ENCODE results near the gene RPL18.
A peak's percentile ranks its signal among the peaks of the same experiment; 100 is the strongest.

The RPL18 gene

GRCh38 chr19:48665786-48666185, 46.8 kb upstream of the RPL18 start:
- TF ChIP-seq CTCF (IDR thresholded peaks at IDR 0.05; ENCODE audit: borderline replicate concordance, extremely low read depth, low read length, poor library complexity, severe bottlenecking): no peak
- TF ChIP-seq EZH2 (IDR thresholded peaks at IDR 0.05; ENCODE audit: borderline replicate concordance, low read depth, low read length, severe bottlenecking): no peak
- ATAC-seq (ENCODE audit: insufficient read depth, low read depth): no peak
- H3K4me1 ChIP-seq (ENCODE audit: insufficient read depth, low read length): peaks cover 11% of the 10 kb centered on the region

GRCh38 chr19:48664476-48664875, 45.5 kb upstream of the RPL18 start:
- TF ChIP-seq CTCF (IDR thresholded peaks at IDR 0.05; ENCODE audit: borderline replicate concordance, extremely low read depth, low read length, poor library complexity, severe bottlenecking): no peak
- no peak for TF ChIP-seq EZH2 (IDR thresholded peaks at IDR 0.05; ENCODE audit: borderline replicate concordance, low read depth, low read length, severe bottlenecking)
- H2AFZ ChIP-seq (ENCODE audit: low read depth, low read length): no peak overlapping the region

More at GRCh38 chr19:48665786-48666185, 46.8 kb upstream of the RPL18 start:
- H3K9ac ChIP-seq (ENCODE audit: low read depth, low read length): no peak overlapping the region
- no peak overlapping the region for H3K27ac ChIP-seq (ENCODE audit: low read length)
- H3K79me2 ChIP-seq (ENCODE audit: insufficient read depth, low read length): no peaks in the 10 kb centered on the region
- no peaks in the 10 kb centered on the region for H3K9me3 ChIP-seq (ENCODE audit: insufficient read depth, low read length, severe bottlenecking)
- H3K4me2 ChIP-seq (ENCODE audit: insufficient read depth, low read length): no peak overlapping the region
- no peak overlapping the region for H3K4me3 ChIP-seq (ENCODE audit: low read depth in 1 of 2, low read length in 2 of 2)
- no peaks in the 10 kb centered on the region for H4K20me1 ChIP-seq (ENCODE audit: insufficient read depth, low read length)
- no peak for DNase-seq
- no peak overlapping the region for H2AFZ ChIP-seq (ENCODE audit: low read depth, low read length)
- no peaks in the 10 kb centered on the region for H3K27me3 ChIP-seq (ENCODE audit: insufficient read depth, low read length, poor library complexity)
- no peaks in the 10 kb centered on the region for H3K36me3 ChIP-seq (ENCODE audit: insufficient read depth, low read length)

GRCh38 chr19:48663667-48664066, 44.7 kb upstream of the RPL18 start:
- Histone ChIP-seq H2AFZ (ENCODE audit: low read depth, low read length) (no peak overlapping the region), H3K36me3 (ENCODE audit: insufficient read depth, low read length) (no peaks in the 10 kb centered on the region), H4K20me1 (ENCODE audit: insufficient read depth, low read length) (no peaks in the 10 kb centered on the region), H3K79me2 (ENCODE audit: insufficient read depth, low read length) (no peaks in the 10 kb centered on the region), H3K4me1 (ENCODE audit: insufficient read depth, low read length) (peaks cover 20% of the 10 kb centered on the region), H3K4me2 (ENCODE audit: insufficient read depth, low read length) (no peak overlapping the region), H3K27ac (ENCODE audit: low read length) (no peak overlapping the region), H3K27me3 (ENCODE audit: insufficient read depth, low read length, poor library complexity) (no peaks in the 10 kb centered on the region), H3K9me3 (ENCODE audit: insufficient read depth, low read length, severe bottlenecking) (no peaks in the 10 kb centered on the region), H3K4me3 (ENCODE audit: low read depth in 1 of 2, low read length in 2 of 2) (no peak overlapping the region), H3K9ac (ENCODE audit: low read depth, low read length) (no peak overlapping the region)
- no peak for TF ChIP-seq EZH2 (IDR thresholded peaks at IDR 0.05; ENCODE audit: borderline replicate concordance, low read depth, low read length, severe bottlenecking)
- no peak for ATAC-seq (ENCODE audit: insufficient read depth, low read depth)
- no peak for DNase-seq

More at GRCh38 chr19:48664476-48664875, 45.5 kb upstream of the RPL18 start:
- H3K27me3 ChIP-seq (ENCODE audit: insufficient read depth, low read length, poor library complexity): no peaks in the 10 kb centered on the region
- H3K4me3 ChIP-seq (ENCODE audit: low read depth in 1 of 2, low read length in 2 of 2): no peak overlapping the region
- no peak overlapping the region for H3K9ac ChIP-seq (ENCODE audit: low read depth, low read length)
- H3K79me2 ChIP-seq (ENCODE audit: insufficient read depth, low read length): no peaks in the 10 kb centered on the region
- peaks cover 20% of the 10 kb centered on the region for H3K4me1 ChIP-seq (ENCODE audit: insufficient read depth, low read length)
- H3K4me2 ChIP-seq (ENCODE audit: insufficient read depth, low read length): no peak overlapping the region
- H4K20me1 ChIP-seq (ENCODE audit: insufficient read depth, low read length): no peaks in the 10 kb centered on the region
- H3K36me3 ChIP-seq (ENCODE audit: insufficient read depth, low read length): no peaks in the 10 kb centered on the region
- no peak for ATAC-seq (ENCODE audit: insufficient read depth, low read depth)
- H3K9me3 ChIP-seq (ENCODE audit: insufficient read depth, low read length, severe bottlenecking): no peaks in the 10 kb centered on the region
- no peak overlapping the region for H3K27ac ChIP-seq (ENCODE audit: low read length)
- DNase-seq: no peak

GRCh38 chr19:48661711-48662090, 42.7 kb upstream of the RPL18 start:
- TF ChIP-seq CTCF (IDR thresholded peaks at IDR 0.05; ENCODE audit: borderline replicate concordance, extremely low read depth, low read length, poor library complexity, severe bottlenecking): no peak
- TF ChIP-seq EZH2 (IDR thresholded peaks at IDR 0.05; ENCODE audit: borderline replicate concordance, low read depth, low read length, severe bottlenecking): no peak
- no peak for ATAC-seq (ENCODE audit: insufficient read depth, low read depth)
- H3K4me2 ChIP-seq (ENCODE audit: insufficient read depth, low read length): peak overlapping the region; percentile 61
- H3K36me3 ChIP-seq (ENCODE audit: insufficient read depth, low read length): no peaks in the 10 kb centered on the region
- H3K79me2 ChIP-seq (ENCODE audit: insufficient read depth, low read length): no peaks in the 10 kb centered on the region
- H3K27me3 ChIP-seq (ENCODE audit: insufficient read depth, low read length, poor library complexity): no peaks in the 10 kb centered on the region
- peak overlapping the region; percentile 78 for H3K27ac ChIP-seq (ENCODE audit: low read length)
- H3K4me3 ChIP-seq (ENCODE audit: low read depth in 1 of 2, low read length in 2 of 2): peak overlapping the region in 1 of 2 experiments; percentile 39; a peak in 1 of 4 replicates
- H4K20me1 ChIP-seq (ENCODE audit: insufficient read depth, low read length): no peaks in the 10 kb centered on the region
- H3K9ac ChIP-seq (ENCODE audit: low read depth, low read length): peak overlapping the region; percentile 39
- H3K9me3 ChIP-seq (ENCODE audit: insufficient read depth, low read length, severe bottlenecking): no peaks in the 10 kb centered on the region
- H2AFZ ChIP-seq (ENCODE audit: low read depth, low read length): peak overlapping the region; percentile 84
- DNase-seq: no peak
- peaks cover 20% of the 10 kb centered on the region for H3K4me1 ChIP-seq (ENCODE audit: insufficient read depth, low read length)

Data from DND-41 (cell line).